ENCODE data around the gene TNFAIP1.

GRCh38 chr17:28384281-28385036 is 48.9 kb downstream of the TNFAIP1 start:
- TF ChIP-seq GATA2 (IDR thresholded peaks at IDR 0.05; ENCODE audit: low read depth, low read length) (no peak), GATA3 (IDR thresholded peaks at IDR 0.05; ENCODE audit: low read depth, low read length) (no peak)
